Neutrophil (primary cell): ENCODE measurements around the gene CFAP92.

Experiments
- H3K27ac ChIP-seq: fragments of 200-600 bp; sonication (generic); 2 replicates; pipeline ENCODE4 v1.5.1; 2016; ENCODE audit warnings: mild to moderate bottlenecking, moderate library complexity
- H3K27me3 ChIP-seq: fragments of 200-600 bp; sonication (generic); 2 replicates; pipeline ENCODE4 v1.6.0; 2016; ENCODE audit warnings: mild to moderate bottlenecking
- H3K36me3 ChIP-seq: fragments of 200-600 bp; sonication (generic); 2 replicates; pipeline ENCODE4 v1.5.1; 2017
- H3K4me1 ChIP-seq, 2 experiments: fragments of 200-600 bp in 1 of 2; sonication (generic) in 1 of 2; 1 replicate in 1 of 2; 2 replicates in 1 of 2; pipeline versions ENCODE4 v1.5.1 to v1.6.1; 2013 to 2016; ENCODE audit warnings: low read depth in 1 of 2, low read length in 1 of 2, mild to moderate bottlenecking in 1 of 2, moderate library complexity in 1 of 2; ENCODE audit not compliant: control insufficient read depth in 1 of 2, insufficient read depth in 1 of 2
- H3K4me3 ChIP-seq, 2 experiments: fragments of 200-600 bp in 1 of 2; sonication (generic) in 1 of 2; 1 replicate in 1 of 2; 2 replicates in 1 of 2; pipeline ENCODE4 v1.5.1; 2013 to 2016; ENCODE audit warnings: low read depth in 1 of 2, low read length in 1 of 2, mild to moderate bottlenecking in 1 of 2, moderate library complexity in 1 of 2
- H3K9me3 ChIP-seq: fragments of 200-600 bp; sonication (generic); 2 replicates; pipeline ENCODE4 v1.5.1; 2016
- TF ChIP-seq, protein P1 (sequence below): fragments of 200-600 bp; sonication (generic); IDR thresholded peaks from 2 replicates; pipeline ENCODE4 v1.5.1; 2016; ENCODE audit warnings: antibody characterized with exemption

The CFAP92 gene

GRCh38 chr3:129027544-129027880 is 33.6 kb upstream of the CFAP92 start:
- peak overlapping the region; percentile 41 for H3K27ac ChIP-seq
- H3K9me3 ChIP-seq: no peaks in the 10 kb centered on the region
- peaks cover 34% of the 10 kb centered on the region for H3K27me3 ChIP-seq
- H3K4me3 ChIP-seq: peak overlapping the region; percentile 30 to 61
- TF ChIP-seq, protein P1, sequence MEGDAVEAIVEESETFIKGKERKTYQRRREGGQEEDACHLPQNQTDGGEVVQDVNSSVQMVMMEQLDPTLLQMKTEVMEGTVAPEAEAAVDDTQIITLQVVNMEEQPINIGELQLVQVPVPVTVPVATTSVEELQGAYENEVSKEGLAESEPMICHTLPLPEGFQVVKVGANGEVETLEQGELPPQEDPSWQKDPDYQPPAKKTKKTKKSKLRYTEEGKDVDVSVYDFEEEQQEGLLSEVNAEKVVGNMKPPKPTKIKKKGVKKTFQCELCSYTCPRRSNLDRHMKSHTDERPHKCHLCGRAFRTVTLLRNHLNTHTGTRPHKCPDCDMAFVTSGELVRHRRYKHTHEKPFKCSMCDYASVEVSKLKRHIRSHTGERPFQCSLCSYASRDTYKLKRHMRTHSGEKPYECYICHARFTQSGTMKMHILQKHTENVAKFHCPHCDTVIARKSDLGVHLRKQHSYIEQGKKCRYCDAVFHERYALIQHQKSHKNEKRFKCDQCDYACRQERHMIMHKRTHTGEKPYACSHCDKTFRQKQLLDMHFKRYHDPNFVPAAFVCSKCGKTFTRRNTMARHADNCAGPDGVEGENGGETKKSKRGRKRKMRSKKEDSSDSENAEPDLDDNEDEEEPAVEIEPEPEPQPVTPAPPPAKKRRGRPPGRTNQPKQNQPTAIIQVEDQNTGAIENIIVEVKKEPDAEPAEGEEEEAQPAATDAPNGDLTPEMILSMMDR: no peak
- peaks cover 9 to 13% of the 10 kb centered on the region in 2 experiments for H3K4me1 ChIP-seq
- no peaks in the 10 kb centered on the region for H3K36me3 ChIP-seq

DNA sequence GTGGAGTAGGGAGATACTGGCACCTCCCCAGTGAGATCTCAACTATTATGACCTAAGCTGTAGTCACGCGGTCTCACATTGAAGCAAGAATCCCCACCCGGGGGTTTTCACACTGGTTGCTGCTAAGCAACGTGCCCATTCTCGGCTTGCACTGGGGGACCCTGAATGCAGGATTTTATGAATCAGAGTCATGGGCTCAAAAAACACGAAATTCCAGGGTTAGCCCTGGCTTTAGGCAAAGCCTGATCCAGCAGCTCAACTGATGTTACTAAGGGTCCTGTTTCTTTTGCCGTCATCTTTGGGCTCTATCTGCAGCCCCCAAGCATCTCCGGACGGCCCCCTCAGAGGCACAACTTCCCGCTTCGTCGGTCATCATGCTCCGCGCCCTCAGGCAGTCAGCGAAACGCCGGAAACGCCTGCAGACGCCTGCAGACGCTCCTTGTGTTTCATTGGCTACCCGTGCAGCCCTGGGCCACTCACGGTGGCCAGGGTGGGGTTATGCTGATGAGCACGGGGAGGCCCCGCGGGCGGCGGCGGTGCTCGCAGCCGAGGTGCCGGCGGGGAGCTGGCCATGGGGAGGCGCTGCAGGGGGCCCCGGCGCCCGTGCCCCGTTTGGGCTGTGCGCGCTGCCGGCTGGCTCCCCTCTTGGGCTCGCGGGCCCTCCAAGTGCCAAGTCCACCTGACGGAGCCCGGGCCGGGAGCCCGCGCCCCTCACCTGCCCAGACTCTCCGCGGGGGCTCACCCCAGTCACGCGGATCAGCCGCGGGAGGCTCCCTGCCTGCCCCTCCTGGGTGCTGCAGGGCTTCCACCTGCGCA is 33.1 kb upstream of the CFAP92 start:
- H3K27ac ChIP-seq: peak overlapping the region; percentile 41
- H3K9me3 ChIP-seq: no peaks in the 10 kb centered on the region
- H3K36me3 ChIP-seq: no peaks in the 10 kb centered on the region
- peaks cover 34% of the 10 kb centered on the region for H3K27me3 ChIP-seq
- H3K4me3 ChIP-seq: peak overlapping the region; percentile 30 to 61
- TF ChIP-seq, protein P1: peak; percentile 92
- H3K4me1 ChIP-seq: peaks cover 9 to 13% of the 10 kb centered on the region in 2 experiments

- H3K4me3 ChIP-seq: no peak overlapping the region
- H3K27ac ChIP-seq: no peak overlapping the region
- peaks cover 34% of the 10 kb centered on the region for H3K27me3 ChIP-seq
- TF ChIP-seq, protein P1: no peak
- no peaks in the 10 kb centered on the region for H3K9me3 ChIP-seq
- H3K4me1 ChIP-seq: peaks cover 9 to 13% of the 10 kb centered on the region in 2 experiments
- H3K36me3 ChIP-seq: no peaks in the 10 kb centered on the region
These were observed 32.0 kb upstream of the CFAP92 start for GRCh38 chr3:129025691-129026435.

- no peak overlapping the region for H3K27ac ChIP-seq
- H3K4me3 ChIP-seq: no peak overlapping the region
- H3K4me1 ChIP-seq: peaks cover 9 to 13% of the 10 kb centered on the region in 2 experiments
- H3K27me3 ChIP-seq: peaks cover 34% of the 10 kb centered on the region
- no peaks in the 10 kb centered on the region for H3K36me3 ChIP-seq
- TF ChIP-seq, protein P1: no peak
- no peaks in the 10 kb centered on the region for H3K9me3 ChIP-seq
These were observed 31.2 kb upstream of the CFAP92 start for GRCh38 chr3:129025108-129025507.

- Histone ChIP-seq H3K4me3 (no peak overlapping the region), H3K36me3 (no peaks in the 10 kb centered on the region), H3K9me3 (no peaks in the 10 kb centered on the region), H3K4me1 (peaks cover 9 to 13% of the 10 kb centered on the region in 2 experiments), H3K27me3 (peaks cover 34% of the 10 kb centered on the region), H3K27ac (no peak overlapping the region)
- TF ChIP-seq, protein P1: no peak
These were observed 30.0 kb upstream of the CFAP92 start for GRCh38 chr3:129023909-129024308.
